Epithelial cell of prostate (primary cell): ENCODE measurements around the gene OR10A3.

Experiments used
- DNase-seq: peaks from one replicate; pipeline ENCODE4 v3.0.0-alpha.2; 2011; ENCODE audit warnings: low read depth, low spot score
- H3K27ac ChIP-seq: fragments of 450-650 bp; 2 replicates; pipeline ENCODE4 v1.5.1; 2017; ENCODE audit warnings: mild to moderate bottlenecking

The OR10A3 gene

DNA sequence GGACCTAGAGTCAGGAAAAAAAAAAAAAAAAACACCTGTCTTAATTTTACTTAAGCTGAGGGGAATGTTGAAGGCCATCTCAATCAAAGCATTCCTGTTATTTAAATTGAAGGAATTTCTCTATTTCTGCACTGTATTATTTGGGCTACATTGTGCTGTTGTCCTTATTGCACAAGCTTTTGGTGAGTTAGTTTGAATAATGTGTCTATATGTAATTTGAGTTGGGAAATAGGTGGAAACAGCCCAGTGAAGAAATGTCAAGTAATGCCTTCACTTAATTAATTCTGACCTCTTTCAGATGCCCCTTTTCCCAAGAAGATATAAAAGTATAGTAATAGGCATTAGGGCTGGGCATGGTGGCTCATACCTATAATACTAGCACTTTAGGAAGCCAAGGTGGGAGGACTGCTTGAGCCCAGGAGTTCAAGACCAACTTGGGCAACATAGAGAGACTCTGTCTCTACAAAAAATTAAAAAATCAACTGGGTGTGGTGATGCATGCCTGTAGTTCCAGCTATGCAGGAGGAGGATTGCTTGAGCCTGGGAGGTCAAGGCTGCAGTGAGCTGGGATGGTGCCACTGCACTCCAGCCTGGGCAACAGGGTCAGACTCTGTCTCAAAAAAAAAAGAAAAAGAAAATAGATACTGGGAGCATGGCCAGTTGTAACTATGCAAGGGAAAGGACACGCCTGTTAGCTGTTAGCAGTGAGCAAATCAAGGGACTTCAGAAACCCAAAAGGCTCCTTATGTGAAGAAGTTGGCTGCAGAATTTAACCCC lies 45.3 kb downstream of the OR10A3 start:
- no peak for DNase-seq
- no peak overlapping the region for H3K27ac ChIP-seq

DNA sequence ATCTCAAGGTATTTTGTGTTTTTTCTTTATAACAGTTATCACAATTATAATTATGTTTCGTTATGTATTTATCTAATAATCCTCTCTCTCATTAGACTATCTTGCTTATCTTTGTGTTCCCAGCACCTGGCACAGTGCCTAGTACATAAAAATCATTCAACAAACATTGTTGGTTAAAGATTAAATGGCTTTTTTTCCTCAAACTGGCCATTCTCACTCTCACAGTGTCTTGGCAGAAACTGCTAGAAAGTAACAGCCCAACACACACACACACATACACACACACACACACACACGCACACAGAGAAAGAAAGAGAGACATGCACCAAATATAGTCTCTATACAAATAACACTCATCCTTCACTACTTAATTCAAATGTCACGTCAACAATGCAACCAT lies 47.3 kb downstream of the OR10A3 start:
- H3K27ac ChIP-seq, result no peak overlapping the region
- DNase-seq, result no peak

DNA sequence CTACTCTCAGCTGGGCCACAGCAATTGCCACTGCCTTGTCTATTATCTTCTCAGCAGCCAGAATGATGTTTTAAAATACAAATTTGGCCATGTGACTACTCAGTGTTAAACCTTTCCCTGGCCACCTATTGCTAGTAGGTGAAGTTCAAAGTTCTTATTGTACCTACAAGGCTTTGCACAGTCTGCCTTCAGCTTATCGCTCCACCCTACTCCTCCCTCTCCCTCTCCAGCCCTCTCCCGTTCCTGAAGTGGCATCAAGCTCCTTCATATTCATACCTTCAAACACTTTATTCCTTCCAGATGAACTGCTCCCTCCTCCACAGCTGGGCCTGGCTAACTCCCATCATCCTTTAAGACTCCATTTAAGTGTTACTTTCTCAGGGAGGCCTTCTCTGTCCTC lies 47.7 kb downstream of the OR10A3 start:
- no peak for DNase-seq
- H3K27ac ChIP-seq, result no peak overlapping the region

DNA sequence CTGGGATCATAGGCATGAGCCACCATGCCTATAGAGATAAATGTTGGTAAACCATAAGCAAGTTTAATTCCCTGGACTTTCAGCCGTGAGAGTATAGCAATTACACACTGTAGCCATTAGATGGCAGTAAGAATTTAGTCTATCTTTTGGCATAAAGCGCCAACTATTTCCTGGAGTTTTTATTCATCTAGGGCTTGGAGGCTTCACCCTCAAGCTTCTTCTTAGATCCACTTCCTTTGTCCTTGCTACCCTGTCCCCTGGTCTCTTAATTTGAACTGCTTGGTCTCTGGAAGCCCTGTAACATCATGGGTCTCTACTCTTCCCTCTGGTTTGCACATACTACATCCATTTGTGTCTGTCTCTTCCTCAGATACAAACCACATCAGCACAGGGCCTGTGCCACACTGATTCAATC lies 48.7 kb downstream of the OR10A3 start:
- H3K27ac ChIP-seq, result no peak overlapping the region
- no peak for DNase-seq

DNA sequence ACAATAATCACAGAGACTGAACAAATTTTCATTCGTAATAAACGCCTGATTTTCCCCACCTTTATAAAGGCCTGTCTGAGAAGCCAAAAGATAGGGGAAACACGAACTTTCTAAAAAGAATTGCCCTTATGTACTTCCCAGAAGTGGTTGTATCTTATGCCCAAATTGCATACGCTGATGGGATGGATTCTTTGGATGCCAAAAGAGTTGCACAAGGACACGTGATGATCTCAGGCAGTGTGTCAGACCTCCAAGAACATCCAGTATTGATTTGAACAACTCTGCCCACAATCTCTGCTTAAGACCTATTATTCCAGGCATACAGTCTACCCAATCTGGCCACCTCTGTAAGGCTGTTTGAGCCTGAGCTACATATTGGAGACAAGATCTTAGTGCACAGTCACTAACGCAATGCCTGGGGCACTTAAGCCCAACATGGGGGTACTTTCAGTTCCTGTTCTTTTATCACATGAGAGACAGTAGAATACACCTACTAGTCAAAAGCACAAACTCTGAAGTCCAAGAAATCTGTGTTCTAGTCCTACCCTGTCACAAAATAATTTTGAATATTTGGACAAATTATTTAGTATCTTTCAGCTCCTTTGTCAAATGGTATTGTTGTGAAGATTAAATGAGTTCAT lies 49.3 kb downstream of the OR10A3 start:
- no peak overlapping the region for H3K27ac ChIP-seq
- no peak for DNase-seq

DNA sequence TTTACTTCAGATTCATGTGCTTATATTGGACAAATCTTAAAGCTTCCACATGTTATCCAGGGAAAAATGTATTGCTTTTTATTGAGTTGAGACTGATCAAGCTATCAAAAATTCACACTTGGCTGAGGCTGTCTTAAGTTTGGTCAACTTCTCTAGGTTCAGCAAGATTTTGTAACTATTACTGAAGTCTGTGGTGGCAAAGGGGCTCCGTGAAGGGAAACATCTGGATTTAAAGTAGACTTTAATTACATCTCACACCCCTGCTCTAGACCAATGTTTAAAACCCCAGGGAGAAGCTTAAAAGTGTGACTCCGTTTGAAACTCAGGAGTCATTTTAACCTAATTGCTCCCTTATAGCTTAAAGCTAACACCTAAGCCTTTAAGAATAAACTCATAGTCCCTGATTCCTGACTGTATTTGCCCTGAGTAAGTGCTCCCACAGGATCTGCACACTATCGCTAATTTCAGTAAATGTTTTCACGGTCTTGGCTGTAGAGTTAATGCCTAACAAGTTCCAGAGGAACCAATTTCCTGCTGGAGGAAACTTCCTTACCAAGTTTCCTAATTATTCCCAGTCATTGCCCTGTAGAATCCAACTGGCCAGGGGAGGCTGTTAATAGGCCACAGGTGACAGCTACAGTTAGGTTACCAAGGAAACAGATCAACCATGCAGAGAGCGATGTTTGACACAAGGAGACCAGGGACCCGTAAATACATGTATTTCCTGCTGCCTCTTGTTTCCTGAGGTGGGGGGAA lies 50.9 kb downstream of the OR10A3 start:
- no peak overlapping the region for H3K27ac ChIP-seq
- DNase-seq, result no peak

DNA sequence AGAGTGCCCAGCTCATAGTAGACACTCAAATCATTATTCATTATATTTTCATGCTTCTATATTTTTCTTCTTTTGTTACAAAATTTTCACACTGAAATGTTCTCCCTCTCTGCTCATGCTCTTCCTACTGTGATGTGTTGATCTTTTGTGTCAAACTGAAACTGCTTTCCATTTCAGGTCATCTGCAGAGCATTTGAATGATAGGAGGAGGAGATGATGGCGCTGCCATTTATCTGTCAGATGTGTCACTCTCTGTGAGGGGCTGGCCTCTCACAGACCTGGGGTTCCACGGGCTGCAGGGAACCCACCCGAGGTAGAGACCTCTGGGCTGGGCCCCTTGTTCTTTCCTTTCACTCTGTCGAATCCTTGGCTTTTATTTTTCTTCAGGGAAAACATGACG lies 51.5 kb downstream of the OR10A3 start:
- DNase-seq, result no peak
- no peak overlapping the region for H3K27ac ChIP-seq
